Stimulated activated CD8-positive, alpha-beta memory T cell treated with anti-CD3 and anti-CD28 coated beads, Interleukin-12 subunit alpha, Interleukin-12 subunit beta, amount 100 ng/mL, for 24 hours (primary cell): ENCODE results near the gene KRTAP4-4.
"Not testable (repeated sequence)": the region's sequence is repeated elsewhere in the genome, so short reads cannot be mapped to it uniquely, and the experiment has no call there.

Experiments
- DNase-seq: peaks from one replicate; pipeline ENCODE4 v3.0.0-alpha.2; 2020; ENCODE audit errors: extremely low read depth

KRTAP4-4 gene

DNA sequence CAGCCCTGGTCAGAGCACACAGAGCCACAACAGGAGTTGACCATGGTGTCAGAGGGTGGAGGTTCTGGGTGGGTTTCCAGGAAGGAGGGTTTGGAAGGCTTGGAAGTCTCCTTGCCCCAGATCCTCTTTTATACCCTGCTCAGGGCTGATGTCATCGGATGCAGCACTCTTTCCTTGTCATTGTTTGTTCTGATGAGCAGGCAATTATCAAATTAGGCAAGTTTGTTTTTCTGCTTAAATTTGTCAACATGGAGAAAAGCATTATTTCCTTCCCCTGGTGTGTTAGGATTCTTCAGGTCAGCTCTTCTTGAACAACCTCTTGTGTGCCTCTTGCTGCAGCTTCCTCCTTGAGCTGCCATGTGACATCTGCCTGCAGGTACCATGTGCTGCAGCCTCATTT is at the start of gene KRTAP4-4:
Gene KRTAP4-4, minus strand, starts transcription at position 101 of the 400 bp plus-strand sequence. Its CDS starts 57 bp downstream, at position 44.
- DNase-seq, result no peak

DNA sequence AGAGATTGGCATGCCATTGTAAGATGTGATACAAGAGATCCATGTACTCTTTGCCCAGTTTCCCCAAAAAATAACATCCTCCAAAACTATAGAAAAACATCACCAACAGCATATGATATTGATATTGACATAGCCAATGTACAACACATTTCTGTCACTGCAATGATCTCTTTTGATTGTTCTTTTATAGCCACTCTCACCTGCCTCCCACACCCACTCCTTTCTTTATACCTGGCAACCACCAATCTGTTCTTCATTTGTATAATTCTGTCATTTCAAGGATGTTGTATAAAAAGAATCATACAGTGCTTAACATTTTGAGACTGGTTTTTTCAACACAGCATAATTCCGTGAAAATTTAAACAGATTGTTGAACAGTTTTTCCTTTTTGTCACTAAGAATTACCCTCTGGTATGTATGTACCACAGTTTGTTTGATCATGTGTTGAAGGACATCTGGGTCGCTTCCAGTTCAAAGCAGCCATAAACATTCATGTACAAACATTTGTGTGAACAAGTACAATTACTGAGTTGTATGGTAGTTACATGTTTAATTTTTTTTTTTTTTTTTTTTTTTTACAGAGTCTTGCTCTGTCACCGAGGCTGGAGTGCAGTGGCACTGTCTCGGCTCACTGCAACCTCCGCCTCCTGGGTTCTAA is 39.0 kb upstream of the KRTAP4-4 start:
- DNase-seq, result no peak

DNA sequence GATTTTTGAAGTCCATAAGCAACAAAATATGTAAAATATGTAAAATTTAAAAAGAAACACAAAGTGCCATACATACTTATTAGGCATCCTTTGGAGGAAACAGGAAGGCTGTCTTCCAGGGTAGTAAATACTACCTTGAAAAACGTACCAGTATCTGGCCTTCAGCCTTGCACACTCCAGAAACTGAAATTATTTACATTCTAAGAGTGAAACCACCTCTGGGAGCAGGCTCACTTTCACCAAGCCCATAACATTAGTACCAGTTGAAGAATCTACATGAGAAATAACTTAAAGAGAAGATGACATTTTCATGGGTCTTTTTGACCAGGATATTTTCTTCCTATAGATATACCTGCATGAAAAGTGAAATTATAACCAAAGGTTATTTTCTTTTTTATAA is 35.5 kb upstream of the KRTAP4-4 start:
- no peak for DNase-seq

DNA sequence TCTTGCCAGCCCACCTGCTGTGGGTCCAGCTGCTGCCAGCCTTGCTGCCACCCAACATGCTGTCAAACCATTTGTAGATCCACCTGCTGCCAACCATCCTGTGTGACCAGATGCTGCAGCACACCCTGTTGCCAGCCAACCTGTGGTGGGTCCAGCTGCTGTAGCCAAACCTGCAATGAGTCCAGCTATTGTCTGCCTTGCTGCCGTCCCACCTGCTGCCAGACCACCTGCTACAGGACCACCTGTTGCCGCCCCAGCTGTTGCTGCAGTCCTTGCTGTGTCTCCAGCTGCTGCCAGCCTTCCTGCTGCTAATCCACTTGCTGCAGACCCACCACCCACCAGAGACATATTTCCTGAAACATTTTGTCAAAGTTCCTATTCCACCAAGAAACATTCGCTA is 29.8 kb upstream of the KRTAP4-4 start:
- DNase-seq, result no peak

DNA sequence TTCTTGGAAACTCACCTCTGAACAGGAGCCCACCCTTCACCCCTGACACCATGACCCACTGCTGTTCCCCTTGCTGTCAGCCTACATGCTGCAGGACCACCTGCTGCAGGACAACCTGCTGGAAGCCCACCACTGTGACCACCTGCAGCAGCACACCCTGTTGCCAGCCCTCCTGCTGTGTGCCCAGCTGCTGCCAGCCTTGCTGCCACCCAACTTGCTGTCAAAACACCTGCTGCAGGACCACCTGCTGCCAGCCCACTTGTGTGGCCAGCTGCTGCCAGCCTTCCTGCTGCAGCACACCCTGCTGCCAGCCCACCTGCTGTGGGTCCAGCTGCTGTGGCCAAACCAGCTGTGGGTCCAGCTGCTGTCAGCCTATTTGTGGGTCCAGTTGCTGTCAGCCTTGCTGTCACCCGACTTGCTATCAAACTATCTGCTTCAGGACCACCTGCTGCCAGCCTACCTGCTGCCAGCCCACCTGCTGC is 29.3 kb upstream of the KRTAP4-4 start, which contains the start of gene KRTAP9-1:
Gene KRTAP9-1, plus strand, starts transcription at position 51 of the 482 bp plus-strand sequence. Its CDS starts 0 bp downstream, at position 51.
- DNase-seq, result not testable (repeated sequence)

DNA sequence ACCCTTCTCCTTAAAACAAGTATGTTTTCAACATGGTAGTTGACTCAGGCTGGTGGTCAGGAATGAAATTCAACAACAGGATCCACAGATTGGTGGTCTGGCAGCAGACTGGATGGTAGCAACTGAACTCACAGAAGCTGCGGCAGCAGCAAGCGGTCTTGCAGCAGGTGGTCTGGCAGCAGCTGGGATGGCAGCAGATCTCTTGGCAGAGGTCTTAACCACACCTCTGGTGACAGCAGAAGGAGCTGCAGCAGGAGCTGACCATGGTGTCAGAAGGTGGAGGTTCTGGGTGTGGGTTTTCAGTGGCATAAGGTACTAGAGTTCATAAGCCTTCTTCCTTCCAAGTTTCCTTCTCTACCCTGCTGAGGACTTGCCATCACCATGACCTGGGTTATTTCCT is 26.3 kb upstream of the KRTAP4-4 start:
- no peak for DNase-seq

DNA sequence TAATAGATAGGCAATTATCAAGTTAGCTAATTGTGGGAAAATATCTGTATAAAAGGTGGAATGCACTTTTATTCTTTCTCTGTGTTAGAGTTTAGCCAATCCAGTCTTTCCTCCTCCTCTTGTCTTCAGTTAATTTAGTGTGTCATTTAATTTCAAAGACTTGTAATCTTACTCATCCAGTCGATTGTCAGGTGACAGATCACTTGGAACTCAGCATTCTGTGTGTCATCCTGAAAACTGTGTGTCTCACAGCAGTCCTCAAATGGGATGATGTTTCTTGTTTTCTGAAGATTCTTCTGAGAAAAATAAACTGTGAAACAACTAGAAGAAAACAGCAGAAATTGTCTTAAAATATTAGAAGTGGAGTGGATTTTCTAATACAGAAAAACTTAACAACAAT is 24.5 kb upstream of the KRTAP4-4 start:
- DNase-seq, result no peak

DNA sequence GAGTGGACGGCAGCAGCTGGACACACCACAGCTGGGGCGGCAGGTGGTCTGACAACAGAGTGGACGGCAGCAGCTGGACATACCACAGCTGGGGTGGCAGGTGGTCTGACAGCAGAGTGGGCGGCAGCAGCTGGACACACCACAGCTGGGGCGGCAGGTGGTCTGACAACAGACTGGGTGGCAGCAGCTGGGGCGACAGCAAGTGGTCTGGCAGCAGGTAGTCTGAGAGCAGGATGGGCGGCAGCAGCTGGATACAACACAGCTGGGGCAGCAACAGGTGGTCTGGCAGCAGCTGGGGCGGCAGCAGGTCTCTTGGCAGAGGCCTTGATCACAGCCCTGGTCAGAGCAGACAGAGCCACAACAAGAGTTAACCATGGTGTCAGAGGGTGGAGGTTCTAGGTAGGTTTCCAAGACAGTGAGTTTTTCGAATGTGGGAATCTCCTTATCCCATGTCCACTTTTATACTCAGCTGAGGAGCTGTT is 24.0 kb upstream of the KRTAP4-4 start, which contains the start of gene KRTAP4-1:
Gene KRTAP4-1, minus strand, starts transcription at position 432 of the 482 bp plus-strand sequence. Its CDS starts 57 bp downstream, at position 375.
- DNase-seq, result no peak

DNA sequence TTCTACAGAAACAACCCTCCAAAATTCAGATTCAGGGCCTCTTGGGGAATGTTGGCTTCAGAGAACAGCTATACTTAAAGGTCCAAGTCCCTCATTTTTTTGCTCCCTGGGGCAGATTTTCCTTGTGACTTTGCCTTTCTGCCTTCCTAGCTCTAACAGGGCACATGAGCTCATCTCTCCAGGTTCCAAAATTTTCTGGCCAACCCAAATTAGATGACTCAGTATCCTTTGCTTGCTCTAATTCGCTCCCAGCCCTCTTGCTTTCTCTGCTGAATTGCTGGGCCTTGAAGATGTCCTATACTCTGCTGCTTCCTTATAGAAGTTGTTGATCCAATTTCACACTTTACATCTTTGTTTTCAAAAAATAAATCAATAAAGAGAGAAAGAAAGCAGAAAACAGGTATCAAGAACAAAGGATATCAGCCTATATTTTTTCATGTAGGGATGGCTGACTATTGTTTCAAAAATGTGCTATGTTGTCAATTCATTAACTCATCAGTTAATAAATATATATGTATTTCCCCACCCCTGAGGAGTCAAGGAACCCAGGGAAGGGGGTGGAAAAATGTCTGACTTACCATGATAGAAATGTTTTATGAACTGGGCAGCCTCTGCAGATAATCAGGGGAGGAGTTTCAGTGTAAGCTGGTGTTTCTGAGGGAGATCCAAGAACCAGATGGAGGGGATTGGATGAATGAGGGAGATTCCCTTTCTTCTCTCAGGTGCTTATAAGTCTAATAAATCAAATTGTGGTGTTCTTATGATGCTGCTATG is 18.5 kb upstream of the KRTAP4-4 start:
- DNase-seq, result no peak

DNA sequence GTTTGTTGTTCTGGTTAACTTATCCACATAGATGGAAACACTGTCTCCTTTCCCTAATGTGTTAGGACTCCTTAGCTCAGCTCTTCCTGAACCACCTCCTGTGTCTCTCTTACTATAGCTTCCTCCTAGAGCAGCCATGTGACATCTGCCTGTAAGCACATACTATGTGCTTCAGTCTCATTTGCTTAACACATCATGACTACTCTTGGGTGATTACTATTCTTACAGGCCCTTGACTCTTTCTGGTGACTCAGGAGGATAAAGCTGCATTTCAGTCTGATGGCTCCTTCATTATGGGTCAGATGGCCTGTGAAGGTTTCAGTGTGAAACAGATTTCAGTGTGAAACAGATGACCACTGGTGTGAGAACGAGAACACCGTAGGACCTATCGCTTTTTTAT is 17.8 kb upstream of the KRTAP4-4 start:
- no peak for DNase-seq

DNA sequence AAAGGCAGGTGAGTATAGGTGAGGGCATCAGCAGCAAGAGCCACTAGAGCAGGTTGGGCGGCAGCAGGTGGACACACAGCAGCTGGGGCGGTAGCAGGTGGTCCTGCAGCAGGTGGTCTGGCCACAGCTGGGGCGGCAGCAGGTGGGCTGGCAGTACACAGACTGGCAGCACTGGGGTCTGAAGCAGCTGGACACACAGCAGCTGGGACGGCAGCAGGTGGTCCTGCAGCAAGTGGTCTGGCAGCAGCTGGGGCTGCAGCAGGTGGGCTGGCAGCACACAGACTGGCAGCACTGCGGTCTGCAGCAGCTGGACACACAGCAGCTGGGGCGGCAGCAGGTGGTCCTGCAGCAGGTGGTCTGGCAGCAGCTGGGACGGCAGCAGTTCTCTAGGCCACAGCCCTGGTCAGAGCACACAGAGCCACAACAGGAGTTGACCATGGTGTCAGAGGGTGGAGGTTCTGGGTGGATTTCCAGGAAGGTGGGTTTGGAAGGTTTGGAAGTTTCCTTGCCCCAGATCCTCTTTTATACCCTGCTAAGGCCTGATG is 17.3 kb upstream of the KRTAP4-4 start, which contains the start of gene KRTAP4-2:
Gene KRTAP4-2, minus strand, starts transcription at position 495 of the 545 bp plus-strand sequence. Its CDS starts 57 bp downstream, at position 438.
- no peak for DNase-seq

DNA sequence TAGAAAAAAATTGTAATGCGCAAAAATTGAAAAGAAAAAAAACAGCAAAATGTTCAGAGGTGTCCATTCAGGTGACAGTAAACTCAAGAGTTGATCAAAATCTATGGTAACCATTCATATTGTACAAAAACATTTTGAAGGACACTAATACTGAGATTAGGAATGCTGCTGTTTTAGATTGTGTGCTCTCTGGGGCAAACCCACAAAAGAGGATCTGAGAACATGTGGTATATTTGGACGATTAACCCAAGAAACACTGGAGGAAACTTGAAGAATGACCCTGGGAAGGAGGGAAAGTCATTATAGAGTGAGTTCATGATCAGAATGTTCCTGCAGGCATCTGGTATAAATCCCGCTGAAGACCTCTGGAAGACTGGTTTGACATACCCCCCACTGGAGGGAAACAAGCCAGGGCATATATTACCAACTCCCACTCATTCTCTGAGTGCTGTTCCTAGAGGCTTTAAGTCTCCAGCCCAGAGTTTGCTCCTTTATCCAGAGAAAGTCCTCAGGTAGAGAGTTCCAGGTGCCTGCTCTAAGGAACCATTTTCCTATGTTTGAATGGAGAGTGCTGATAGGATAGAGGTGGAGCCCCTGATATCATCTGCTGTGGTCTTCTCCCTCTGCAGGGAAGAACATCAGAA is 16.3 kb upstream of the KRTAP4-4 start:
- DNase-seq, result no peak

DNA sequence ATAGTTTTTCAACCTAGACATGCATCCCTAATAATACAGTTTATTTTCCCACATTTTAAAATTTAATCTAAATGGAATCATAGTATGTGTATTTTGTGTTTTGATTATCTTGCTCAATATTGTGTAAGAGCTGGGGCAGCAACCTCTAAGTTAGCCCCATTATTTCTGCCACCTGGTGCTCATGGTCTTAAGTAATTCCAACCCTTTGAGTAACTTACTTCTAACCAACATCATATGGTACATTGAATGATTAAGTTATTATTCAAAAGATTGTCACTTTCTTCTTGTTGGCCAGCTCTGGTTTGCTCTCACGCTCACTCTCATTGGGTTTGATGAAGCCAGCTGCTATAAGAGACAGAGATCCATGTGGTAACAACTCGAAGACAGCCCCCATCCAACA is 11.3 kb upstream of the KRTAP4-4 start:
- no peak for DNase-seq

DNA sequence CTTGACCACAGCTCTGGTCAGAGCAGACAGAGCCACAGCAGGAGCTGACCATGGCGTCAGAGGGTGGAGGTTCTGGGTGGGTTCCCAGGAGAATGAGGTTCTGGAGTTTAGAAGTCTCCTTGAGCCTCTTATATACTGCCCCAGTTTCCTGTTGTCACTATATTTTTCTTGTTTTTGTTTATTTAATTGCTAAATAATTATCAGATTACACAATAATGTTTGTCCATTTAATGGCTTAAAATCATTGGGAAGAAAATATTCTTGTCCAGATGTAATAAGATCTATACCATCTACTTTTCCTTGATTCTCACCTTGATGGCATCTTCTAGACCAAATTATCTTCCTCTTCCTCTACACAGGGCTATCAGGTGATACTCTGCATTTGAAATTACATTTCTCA is 7.6 kb upstream of the KRTAP4-4 start, which contains the start of gene KRTAP4-3:
Gene KRTAP4-3, minus strand, starts transcription at position 101 of the 400 bp plus-strand sequence. Its CDS starts 49 bp downstream, at position 52.
- DNase-seq, result no peak

DNA sequence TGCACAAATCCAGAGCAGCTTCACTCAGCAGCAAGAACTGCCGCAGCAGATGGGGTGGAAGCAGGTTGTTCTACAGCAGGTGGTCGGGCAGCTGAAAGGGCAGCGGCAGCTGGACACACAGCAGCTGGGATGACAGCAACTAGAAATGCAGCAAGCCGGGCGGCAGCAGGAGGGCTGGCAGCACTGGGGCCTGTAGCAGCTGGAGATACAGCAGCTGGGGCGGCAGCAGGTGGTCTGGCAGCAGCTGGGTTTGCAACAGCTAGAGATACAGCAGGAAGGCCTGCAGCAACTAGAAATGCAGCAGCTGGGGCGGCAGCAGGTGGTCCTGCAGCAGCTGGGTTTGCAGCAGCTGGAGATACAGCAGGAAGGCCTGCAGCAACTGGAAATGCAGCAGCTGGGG is 7.0 kb upstream of the KRTAP4-4 start:
- DNase-seq, result no peak

DNA sequence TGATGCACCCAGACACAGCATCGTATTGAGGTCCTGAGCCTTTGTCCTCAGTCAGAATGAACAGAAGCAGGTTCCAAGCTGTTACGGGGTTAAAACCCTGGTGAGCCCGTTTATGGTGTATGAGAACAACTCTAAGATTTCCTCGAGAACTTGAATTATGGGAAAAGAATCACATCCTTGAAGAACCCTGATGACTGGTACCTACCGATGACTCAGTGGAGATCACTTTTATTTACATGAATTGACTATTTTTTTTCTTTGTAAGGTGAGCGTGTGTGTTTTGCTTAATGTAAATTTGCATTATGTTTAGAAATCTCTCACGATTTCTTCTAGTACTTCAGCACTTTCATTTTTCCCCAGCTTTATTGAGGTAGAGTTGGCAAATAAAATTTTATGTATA is 3.3 kb upstream of the KRTAP4-4 start:
- no peak for DNase-seq

DNA sequence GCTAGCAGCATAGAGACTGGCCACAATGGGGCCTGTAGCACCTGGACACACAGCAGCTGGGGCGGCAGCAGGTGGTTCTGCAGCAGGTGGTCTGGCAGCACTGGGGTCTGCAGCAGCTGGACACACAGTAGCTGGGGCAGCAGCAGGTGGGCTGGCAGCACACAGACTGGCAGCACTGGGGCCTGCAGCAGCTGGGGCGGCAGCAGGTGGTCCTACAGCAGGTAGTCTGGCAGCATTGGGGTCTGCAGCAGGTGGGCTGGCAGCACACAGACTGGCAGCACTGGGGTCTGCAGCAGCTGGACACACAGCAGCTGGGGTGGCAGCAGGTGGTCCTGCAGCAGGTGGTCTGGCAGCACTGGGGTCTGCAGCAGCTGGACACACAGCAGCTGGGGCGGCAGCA is 358 bp downstream of the KRTAP4-4 start:
- not testable (repeated sequence) for DNase-seq

DNA sequence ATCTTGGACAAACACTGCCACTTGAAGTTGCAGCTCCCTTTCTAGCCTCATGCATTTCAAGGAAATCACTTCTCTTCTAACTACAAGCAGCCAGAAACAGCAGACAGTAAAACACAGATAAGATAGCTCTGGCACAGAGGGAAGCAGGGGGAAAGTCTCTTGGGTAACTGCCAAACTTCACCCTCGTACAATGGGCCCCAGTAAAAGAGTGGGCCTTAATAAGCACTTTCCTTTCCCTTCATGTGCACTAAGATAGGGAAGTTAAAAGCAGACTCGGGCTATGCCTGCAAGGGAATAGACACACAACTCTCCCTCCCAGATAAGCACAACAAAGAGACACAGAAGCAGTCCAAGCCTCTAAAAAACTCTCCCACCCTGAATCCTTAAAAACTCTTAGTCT is 6.7 kb downstream of the KRTAP4-4 start:
- DNase-seq, result no peak

DNA sequence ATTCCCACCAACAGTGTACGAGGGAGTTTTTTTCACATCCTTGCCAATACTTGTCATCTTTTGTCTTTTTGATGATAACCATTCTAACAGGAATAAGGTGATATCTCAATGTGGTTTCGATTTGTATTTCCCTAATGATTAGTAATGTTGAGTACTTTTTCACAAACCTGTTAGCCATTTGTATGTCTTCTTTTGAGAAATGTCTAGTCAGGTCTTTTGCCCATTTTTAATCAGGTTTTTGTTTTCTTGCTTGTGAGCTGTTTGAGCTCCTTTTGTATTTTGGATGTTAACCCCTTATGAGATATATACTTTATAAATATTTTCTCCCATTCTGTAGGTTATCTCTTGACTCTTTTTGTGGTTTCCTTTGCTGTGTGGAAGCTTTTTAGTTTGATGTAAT is 9.0 kb downstream of the KRTAP4-4 start:
- DNase-seq, result no peak

DNA sequence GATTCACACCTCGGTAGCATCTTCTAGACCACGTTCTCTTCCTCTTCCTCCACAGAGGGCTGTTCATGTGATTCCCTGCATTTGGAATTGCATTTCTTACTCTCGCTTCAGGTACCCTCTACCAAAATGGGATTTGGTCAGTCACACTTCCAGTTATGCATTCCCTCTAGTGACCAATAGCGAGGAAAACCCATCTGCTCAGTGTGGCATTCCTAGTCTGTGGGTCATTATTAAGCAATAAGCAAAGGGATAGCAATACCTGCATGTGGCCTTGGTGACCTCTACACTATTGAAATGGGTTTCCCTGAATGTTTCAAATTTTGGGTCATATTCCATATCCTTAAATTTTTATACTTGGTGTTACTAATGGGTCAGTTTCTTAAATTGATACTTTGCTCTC is 10.5 kb downstream of the KRTAP4-4 start:
- DNase-seq, result no peak

DNA sequence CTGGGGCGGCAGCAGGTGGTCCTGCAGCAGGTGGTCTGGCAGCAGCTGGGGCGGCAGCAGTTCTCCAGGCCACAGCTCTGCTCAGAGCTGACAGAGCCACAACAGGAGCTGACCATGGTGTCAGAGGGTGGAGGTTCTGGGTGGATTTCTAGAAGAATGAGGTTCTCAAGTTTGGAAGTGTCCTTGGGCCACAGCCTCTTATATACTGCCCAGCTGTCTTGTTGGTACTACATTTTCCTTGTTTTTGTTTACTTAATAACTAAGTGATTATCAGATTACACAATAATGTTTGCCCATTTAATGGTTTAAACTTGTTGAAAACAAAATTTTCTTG is 10.9 kb downstream of the KRTAP4-4 start, which contains the start of gene KRTAP4-5:
Gene KRTAP4-5, minus strand, starts transcription at position 174 of the 334 bp plus-strand sequence. Its CDS starts 58 bp downstream, at position 116.
- no peak for DNase-seq
